T-cell (primary cell): ENCODE results near the gene ALPL. TPM values are rescaled to one million over a fixed set of nuclear protein-coding genes. Genes with fewer than 3 reads are reported as not detected.

Experiments
- ATAC-seq, 4 experiments: fragments of 200-7000 bp in 3 of 4; fragments of 150-1000 bp in 1 of 4; cut with Tn5 transposase; replicated peaks in 1 of 4; 1 replicate in 3 of 4; 2 replicates in 1 of 4; pipeline ENCODE4 v1.10.0; 2021; ENCODE audit warnings: moderate library complexity in 3 of 4, mild to moderate bottlenecking in 2 of 4, moderate number of reproducible peaks in 1 of 4
- CTCF ChIA-PET, 2 donors: fragments of 300-600 bp; sonication (Branson Sonifier 250); formaldehyde crosslinking; loops; one replicate each; lab custom pipeline; 2022; ENCODE audit warnings: antibody characterized with exemption in 2 of 2; lab: Charles Lee
- POLR2A ChIA-PET, 2 donors: fragments of 300-600 bp; sonication (Branson Sonifier 250); formaldehyde crosslinking; loops; one replicate each; lab custom pipeline; 2022; ENCODE audit warnings: antibody characterized with exemption in 2 of 2; lab: Charles Lee
- DNase-seq, 35 experiments: peaks; one replicate each; pipeline versions ENCODE4 v3.0.0 to v3.0.0-alpha.2; 2013 to 2023
- H3K27ac ChIP-seq: one replicate; pipeline ENCODE4 v1.5.1; 2013; ENCODE audit warnings: low read length
- H3K27me3 ChIP-seq, 2 experiments: replicated peaks in 1 of 2; 1 replicate in 1 of 2; 2 replicates in 1 of 2; pipeline versions ENCODE4 v1.6.1 to v1.7.0; 2013; ENCODE audit warnings: low read length in 1 of 2, mixed read lengths in 1 of 2; ENCODE audit not compliant: control insufficient read depth in 2 of 2, insufficient read depth in 2 of 2; ENCODE audit errors: extremely low read depth in 1 of 2
- H3K36me3 ChIP-seq, 2 donors: 1 replicate in 1 of 2; 2 replicates in 1 of 2; pipeline versions ENCODE4 v1.6.1 to v1.7.0; 2013; ENCODE audit warnings: low read length in 1 of 2; ENCODE audit not compliant: control insufficient read depth in 2 of 2, insufficient read depth in 1 of 2; ENCODE audit errors: extremely low read depth in 1 of 2
- H3K4me1 ChIP-seq, 2 experiments: 1 replicate in 1 of 2; 2 replicates in 1 of 2; pipeline versions ENCODE4 v1.6.1 to v1.7.0; 2013; ENCODE audit warnings: low read length in 2 of 2, mixed read lengths in 1 of 2; ENCODE audit not compliant: insufficient read depth in 2 of 2, control insufficient read depth in 1 of 2; ENCODE audit errors: extremely low read depth in 1 of 2
- H3K4me3 ChIP-seq, 2 donors: 1 replicate in 1 of 2; 2 replicates in 1 of 2; pipeline versions ENCODE4 v1.5.1 to v1.7.0; 2013; ENCODE audit warnings: mild to moderate bottlenecking in 2 of 2, low read length in 1 of 2, moderate library complexity in 1 of 2; ENCODE audit not compliant: control insufficient read depth in 1 of 2; ENCODE audit errors: extremely low read depth in 1 of 2
- H3K9me3 ChIP-seq: 2 replicates; pipeline ENCODE4 v1.7.0; 2013
- H3K27ac Mint-ChIP-seq, 2 donors: one replicate each; pipeline ENCODE4 v1.8.0; 2020 to 2021; ENCODE audit warnings: mild to moderate bottlenecking in 2 of 2, mixed read lengths in 2 of 2
- H3K27me3 Mint-ChIP-seq, 2 donors: one replicate each; pipeline ENCODE4 v1.8.0; 2021 to 2022; ENCODE audit warnings: mixed read lengths in 2 of 2
- H3K36me3 Mint-ChIP-seq: one replicate; pipeline ENCODE4 v1.8.0; 2021; ENCODE audit warnings: mixed read lengths
- H3K4me1 Mint-ChIP-seq, 3 donors: one replicate each; pipeline ENCODE4 v1.8.0; 2020 to 2022; ENCODE audit warnings: mixed read lengths in 3 of 3, mild to moderate bottlenecking in 1 of 3
- H3K4me3 Mint-ChIP-seq, 3 donors: one replicate each; pipeline ENCODE4 v1.8.0; 2020 to 2022; ENCODE audit warnings: mild to moderate bottlenecking in 3 of 3, mixed read lengths in 3 of 3, moderate library complexity in 3 of 3
- H3K9me3 Mint-ChIP-seq, 3 donors: one replicate each; pipeline ENCODE4 v1.8.0; 2020 to 2022; ENCODE audit warnings: mixed read lengths in 3 of 3
- WGBS: methylation state at CpG from one replicate; pipeline ENCODE4 v1.1.5; 2013; ENCODE audit warnings: missing lambda C conversion rate; ENCODE audit not compliant: insufficient coverage; 5-methylcytosine and 5-hydroxymethylcytosine counted together
- total RNA-seq, 35 experiments: library from RNA in 6 of 35; stranded (reverse) in 6 of 35; fragments of 120-200 nt in 1 of 35; gene quantifications; one replicate each; pipeline versions ENCODE4 v1.2.1 to v1.2.4 and lab custom pipeline; 2013 to 2026

The ALPL gene
- total RNA-seq, 5 donors from 2014 or later (not counting 1 experiment from before 2014, with no cell fraction given), result 0.20 to 0.44 (median 0.41) TPM; not detected in 2

DNA sequence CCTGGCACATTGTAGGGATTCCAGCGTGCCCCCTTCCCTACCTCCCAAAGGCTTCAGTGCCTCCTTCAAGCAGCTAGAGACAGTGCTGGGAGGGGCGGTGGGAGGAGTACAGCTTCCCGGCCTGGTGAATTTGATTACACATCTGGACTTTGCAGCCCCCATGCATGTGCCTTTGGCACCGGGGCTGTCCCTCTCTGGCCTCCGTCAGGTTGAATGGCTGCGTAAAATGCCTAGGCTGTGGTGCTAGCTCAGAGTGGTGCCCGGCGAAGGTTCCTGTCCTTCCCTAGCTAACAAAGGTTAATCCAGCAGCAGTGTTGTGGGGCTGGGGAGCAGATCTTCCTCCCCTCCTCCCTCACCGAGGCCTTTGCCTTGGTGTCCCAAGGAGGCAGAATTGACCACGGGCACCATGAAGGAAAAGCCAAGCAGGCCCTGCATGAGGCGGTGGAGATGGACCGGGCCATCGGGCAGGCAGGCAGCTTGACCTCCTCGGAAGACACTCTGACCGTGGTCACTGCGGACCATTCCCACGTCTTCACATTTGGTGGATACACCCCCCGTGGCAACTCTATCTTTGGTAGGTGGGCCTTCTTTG lies 66.2 kb downstream of the ALPL start:
- DNase-seq, result no peak

DNA sequence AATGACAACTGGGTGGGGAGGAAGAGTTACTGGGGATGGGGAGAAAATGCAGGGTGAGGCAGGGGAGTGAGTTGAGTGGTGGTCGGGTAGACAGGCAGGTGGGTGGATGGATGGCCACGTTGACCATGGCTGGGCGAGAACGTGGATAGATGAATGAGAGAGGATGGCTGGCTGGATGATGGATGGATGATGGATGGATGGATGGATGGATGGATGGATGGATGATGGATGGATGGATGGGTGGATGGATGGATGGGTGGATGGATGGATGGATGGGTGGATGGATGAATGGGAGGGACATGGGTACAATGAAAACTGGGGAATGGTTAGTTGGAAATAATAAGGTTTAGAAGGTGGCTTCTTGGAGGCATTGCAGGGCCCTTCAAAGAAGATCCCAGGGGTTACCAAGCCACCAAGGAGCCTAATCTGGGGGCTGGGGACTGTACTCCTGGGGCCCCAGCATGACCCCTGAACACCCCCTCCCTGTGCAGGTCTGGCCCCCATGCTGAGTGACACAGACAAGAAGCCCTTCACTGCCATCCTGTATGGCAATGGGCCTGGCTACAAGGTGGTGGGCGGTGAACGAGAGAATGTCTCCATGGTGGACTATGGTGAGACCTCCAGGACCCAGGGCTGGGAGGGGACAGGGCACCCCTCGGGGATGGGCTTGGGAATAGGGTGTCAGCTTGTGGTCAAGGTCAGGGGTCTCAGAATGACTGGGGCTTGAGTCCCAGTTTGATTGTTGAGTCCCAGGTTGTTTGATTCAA lies 67.0 kb downstream of the ALPL start:
- ChIA-PET POLR2A (interaction anchor here in 1 of 2 donors (0.6 kb wide), 1 partner anchor 41 kb away, joined by 3 read pairs; no protein-coding TSS in a partner anchor), CTCF (no interaction called here)
- Histone ChIP-seq H3K27ac (no peak overlapping the region), H3K4me1 (peaks cover 0 to 3% of the 10 kb centered on the region in 2 experiments), H3K36me3 (no peaks in the 10 kb centered on the region), H3K27me3 (peaks cover 0 to 34% of the 10 kb centered on the region in 2 experiments), H3K4me3 (no peak overlapping the region), H3K9me3 (no peaks in the 10 kb centered on the region)
- Mint-ChIP-seq H3K4me1 (no peaks in the 10 kb centered on the region), H3K27me3 (peaks cover 7 to 12% of the 10 kb centered on the region in 2 donors), H3K36me3 (no peaks in the 10 kb centered on the region), H3K9me3 (no peaks in the 10 kb centered on the region), H3K27ac (no peak overlapping the region), H3K4me3 (no peak overlapping the region)
- no peak for DNase-seq
- ATAC-seq, result no peak
- WGBS, result 78% methylated on average over 7 of the region's 7 CpGs

More for the DNA sequence above, 66.2 kb downstream of the ALPL start:
- no peaks in the 10 kb centered on the region for H3K36me3 Mint-ChIP-seq
- peaks cover 7 to 12% of the 10 kb centered on the region in 2 donors for H3K27me3 Mint-ChIP-seq
- Histone ChIP-seq H3K36me3 (no peaks in the 10 kb centered on the region), H3K27ac (no peak overlapping the region), H3K9me3 (no peaks in the 10 kb centered on the region), H3K4me1 (peaks cover 0 to 3% of the 10 kb centered on the region in 2 experiments), H3K4me3 (no peak overlapping the region), H3K27me3 (peaks cover 0 to 34% of the 10 kb centered on the region in 2 experiments)
- ATAC-seq, result no peak
- CTCF ChIA-PET, result no interaction called here
- H3K4me3 Mint-ChIP-seq, result no peak overlapping the region
- POLR2A ChIA-PET, result interaction anchor here in 1 of 2 donors (0.6 kb wide), 1 partner anchor 40 kb away, joined by 3 read pairs; no protein-coding TSS in a partner anchor
- H3K4me1 Mint-ChIP-seq, result no peaks in the 10 kb centered on the region
- no peak overlapping the region for H3K27ac Mint-ChIP-seq
- 95% methylated on average over 12 of the region's 18 CpGs for WGBS
- H3K9me3 Mint-ChIP-seq, result no peaks in the 10 kb centered on the region

DNA sequence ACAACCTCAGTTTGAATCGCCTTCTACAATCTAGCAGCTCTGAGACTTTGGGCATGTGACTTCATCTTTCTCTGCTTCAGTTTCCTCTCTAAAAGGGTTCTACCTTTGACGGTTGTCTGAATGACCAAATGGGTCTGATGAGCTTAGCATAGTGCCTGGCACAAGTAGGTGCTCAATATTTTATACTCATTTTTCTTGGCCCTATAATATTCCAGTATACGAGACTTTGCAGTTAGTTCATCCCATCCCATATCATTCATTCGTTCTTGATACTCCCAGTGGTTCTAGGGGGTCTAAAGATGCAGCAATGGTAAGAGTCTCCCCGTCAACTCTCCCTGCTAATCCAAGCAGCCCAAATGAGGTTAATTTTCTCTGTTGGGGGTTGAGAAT lies 67.6 kb downstream of the ALPL start:
- H3K4me1 ChIP-seq, result peaks cover 0 to 3% of the 10 kb centered on the region in 2 experiments
- ATAC-seq (no peak), DNase-seq (no peak)
- Mint-ChIP-seq H3K27me3 (peaks cover 12% of the 10 kb centered on the region in 2 donors), H3K9me3 (no peaks in the 10 kb centered on the region), H3K4me3 (no peak overlapping the region), H3K27ac (no peak overlapping the region), H3K4me1 (no peaks in the 10 kb centered on the region), H3K36me3 (no peaks in the 10 kb centered on the region)
- no peak overlapping the region for H3K4me3 ChIP-seq
- no peaks in the 10 kb centered on the region for H3K36me3 ChIP-seq
- CTCF ChIA-PET, result no interaction called here
- peaks cover 0 to 34% of the 10 kb centered on the region in 2 experiments for H3K27me3 ChIP-seq
- no peak overlapping the region for H3K27ac ChIP-seq
- no peaks in the 10 kb centered on the region for H3K9me3 ChIP-seq
- POLR2A ChIA-PET, result no interaction called here
- WGBS, result 90% methylated on average over 2 of the region's 5 CpGs

DNA sequence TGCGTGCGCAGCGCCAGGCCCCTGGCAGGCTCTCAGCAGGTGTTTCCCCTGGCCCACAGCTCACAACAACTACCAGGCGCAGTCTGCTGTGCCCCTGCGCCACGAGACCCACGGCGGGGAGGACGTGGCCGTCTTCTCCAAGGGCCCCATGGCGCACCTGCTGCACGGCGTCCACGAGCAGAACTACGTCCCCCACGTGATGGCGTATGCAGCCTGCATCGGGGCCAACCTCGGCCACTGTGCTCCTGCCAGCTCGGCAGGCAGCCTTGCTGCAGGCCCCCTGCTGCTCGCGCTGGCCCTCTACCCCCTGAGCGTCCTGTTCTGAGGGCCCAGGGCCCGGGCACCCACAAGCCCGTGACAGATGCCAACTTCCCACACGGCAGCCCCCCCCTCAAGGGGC lies 68.1 kb downstream of the ALPL start:
- 84% methylated on average over 24 of the region's 26 CpGs for WGBS
- H3K27me3 Mint-ChIP-seq, result peaks cover 12% of the 10 kb centered on the region in 2 donors
- CTCF ChIA-PET, result no interaction called here
- H3K4me1 Mint-ChIP-seq, result no peaks in the 10 kb centered on the region
- H3K27me3 ChIP-seq, result peaks cover 0 to 34% of the 10 kb centered on the region in 2 experiments
- no peaks in the 10 kb centered on the region for H3K9me3 ChIP-seq
- no peak for DNase-seq
- no peak overlapping the region for H3K4me3 ChIP-seq
- no peaks in the 10 kb centered on the region for H3K36me3 Mint-ChIP-seq
- ATAC-seq, result no peak
- H3K27ac ChIP-seq, result no peak overlapping the region
- POLR2A ChIA-PET, result no interaction called here
- H3K36me3 ChIP-seq, result no peaks in the 10 kb centered on the region
- no peak overlapping the region for H3K27ac Mint-ChIP-seq
- H3K4me1 ChIP-seq, result peaks cover 0 to 3% of the 10 kb centered on the region in 2 experiments
- no peaks in the 10 kb centered on the region for H3K9me3 Mint-ChIP-seq
- no peak overlapping the region for H3K4me3 Mint-ChIP-seq

DNA sequence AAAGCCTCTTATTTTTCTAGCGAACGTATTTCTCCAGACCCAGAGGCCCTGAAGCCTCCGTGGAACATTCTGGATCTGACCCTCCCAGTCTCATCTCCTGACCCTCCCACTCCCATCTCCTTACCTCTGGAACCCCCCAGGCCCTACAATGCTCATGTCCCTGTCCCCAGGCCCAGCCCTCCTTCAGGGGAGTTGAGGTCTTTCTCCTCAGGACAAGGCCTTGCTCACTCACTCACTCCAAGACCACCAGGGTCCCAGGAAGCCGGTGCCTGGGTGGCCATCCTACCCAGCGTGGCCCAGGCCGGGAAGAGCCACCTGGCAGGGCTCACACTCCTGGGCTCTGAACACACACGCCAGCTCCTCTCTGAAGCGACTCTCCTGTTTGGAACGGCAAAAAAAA lies 68.7 kb downstream of the ALPL start:
- H3K4me3 ChIP-seq, result no peak overlapping the region
- no peak for DNase-seq
- Mint-ChIP-seq H3K9me3 (no peaks in the 10 kb centered on the region), H3K4me3 (no peak overlapping the region), H3K27me3 (peaks cover 12 to 16% of the 10 kb centered on the region in 2 donors), H3K27ac (no peak overlapping the region), H3K4me1 (no peaks in the 10 kb centered on the region), H3K36me3 (no peaks in the 10 kb centered on the region)
- peaks cover 0 to 3% of the 10 kb centered on the region in 2 experiments for H3K4me1 ChIP-seq
- ChIA-PET CTCF (no interaction called here), POLR2A (no interaction called here)
- H3K27ac ChIP-seq, result no peak overlapping the region
- 84% methylated on average over 6 of the region's 9 CpGs for WGBS
- H3K27me3 ChIP-seq, result peaks cover 0 to 32% of the 10 kb centered on the region in 2 experiments
- H3K36me3 ChIP-seq, result no peaks in the 10 kb centered on the region
- H3K9me3 ChIP-seq, result no peaks in the 10 kb centered on the region
- ATAC-seq, result no peak

DNA sequence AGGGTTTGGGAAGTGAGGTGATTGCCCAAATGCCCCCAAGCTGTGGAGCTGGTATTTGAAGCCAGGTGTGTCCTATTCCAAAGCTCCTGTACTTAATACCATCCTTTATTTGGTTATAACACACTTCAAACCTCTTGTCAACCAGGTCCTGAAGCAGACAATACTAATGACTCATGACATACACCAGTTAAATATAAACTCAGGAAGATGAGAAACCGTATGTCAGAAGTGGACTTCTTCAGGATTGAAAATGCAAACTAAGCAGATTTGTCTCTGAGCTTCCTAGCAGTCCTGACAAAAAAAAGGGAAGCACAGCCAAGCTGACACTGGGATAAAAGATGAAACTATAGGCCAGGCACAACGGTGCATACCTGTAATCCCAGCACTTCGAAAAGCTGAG lies 70.6 kb downstream of the ALPL start:
- Mint-ChIP-seq H3K36me3 (no peaks in the 10 kb centered on the region), H3K4me3 (no peak overlapping the region), H3K27me3 (peaks cover 6 to 20% of the 10 kb centered on the region in 2 donors), H3K4me1 (no peaks in the 10 kb centered on the region), H3K27ac (no peak overlapping the region), H3K9me3 (no peaks in the 10 kb centered on the region)
- no peak for ATAC-seq
- Histone ChIP-seq H3K27me3 (peaks cover 0 to 24% of the 10 kb centered on the region in 2 experiments), H3K4me3 (no peak overlapping the region), H3K4me1 (no peaks in the 10 kb centered on the region), H3K27ac (no peak overlapping the region), H3K9me3 (no peaks in the 10 kb centered on the region), H3K36me3 (no peaks in the 10 kb centered on the region)
- CTCF ChIA-PET, result interaction anchor here in 1 of 2 donors (0.6 kb wide), 1 partner anchor 530 kb away, joined by 3 read pairs; no protein-coding TSS in a partner anchor
- no peak for DNase-seq
- WGBS, result 67% methylated on average over 2 of the region's 3 CpGs
- POLR2A ChIA-PET, result no interaction called here
